ENCODE measurements around the gene NANOGP8. TPM values are rescaled to one million over a fixed set of nuclear protein-coding genes. Genes with fewer than 3 reads are reported as not detected.

The NANOGP8 gene
- total RNA-seq, 4 donors from 2014 or later: 0.63 to 3.3 (median 0.71) TPM; not detected in 1

- no peaks in the 10 kb centered on the region for H3K4me1 ChIP-seq
- no peak overlapping the region for H3K27ac ChIP-seq (replicated peaks in 1 of 4)
- no peaks in the 10 kb centered on the region for H3K9me3 ChIP-seq
- H3K36me3 ChIP-seq: no peaks in the 10 kb centered on the region
- DNase-seq (ENCODE audit: extremely low spot score): no peak
- no peaks in the 10 kb centered on the region for H3K27me3 ChIP-seq
- H3K4me3 ChIP-seq: no peak overlapping the region
- TF ChIP-seq CTCF (IDR thresholded peaks at IDR 0.05): no peak
- no peak for TF ChIP-seq POLR2AphosphoS5 (IDR thresholded peaks at IDR 0.05)
- no peak for TF ChIP-seq POLR2A (IDR thresholded peaks at IDR 0.05; ENCODE audit: low read depth)
- TF ChIP-seq EP300 (IDR thresholded peaks at IDR 0.05): no peak
- intact Hi-C loops (cut with DNase I): no loop called here
Measured at GRCh38 chr15:35108453-35108852, 23.4 kb upstream of the NANOGP8 start.

- intact Hi-C loops (cut with DNase I): no loop called here
Measured at GRCh38 chr15:35107561-35107960, 22.5 kb upstream of the NANOGP8 start.

GRCh38 chr15:35107122-35107521 is 22.0 kb upstream of the NANOGP8 start:
- H3K4me1 ChIP-seq: no peaks in the 10 kb centered on the region
- no peaks in the 10 kb centered on the region for H3K36me3 ChIP-seq
- H3K9me3 ChIP-seq: no peaks in the 10 kb centered on the region
- TF ChIP-seq CTCF (IDR thresholded peaks at IDR 0.05): no peak
- TF ChIP-seq EP300 (IDR thresholded peaks at IDR 0.05): no peak
- TF ChIP-seq POLR2AphosphoS5 (IDR thresholded peaks at IDR 0.05): no peak
- TF ChIP-seq POLR2A (IDR thresholded peaks at IDR 0.05; ENCODE audit: low read depth): no peak
- DNase-seq (ENCODE audit: extremely low spot score): no peak
- no peak overlapping the region for H3K27ac ChIP-seq (replicated peaks in 1 of 4)
- intact Hi-C loops (cut with DNase I): no loop called here
- no peak overlapping the region for H3K4me3 ChIP-seq
- H3K27me3 ChIP-seq: no peaks in the 10 kb centered on the region
- 90% methylated on average over 3 of the region's 3 CpGs for WGBS

More at GRCh38 chr15:35107561-35107960, 22.5 kb upstream of the NANOGP8 start:
- Histone ChIP-seq H3K36me3 (no peaks in the 10 kb centered on the region), H3K4me3 (no peak overlapping the region), H3K27me3 (no peaks in the 10 kb centered on the region), H3K4me1 (no peaks in the 10 kb centered on the region), H3K27ac (replicated peaks in 1 of 4) (no peak overlapping the region), H3K9me3 (no peaks in the 10 kb centered on the region)
- DNase-seq (ENCODE audit: extremely low spot score): no peak
- no peak for TF ChIP-seq CTCF (IDR thresholded peaks at IDR 0.05)
- no peak for TF ChIP-seq POLR2A (IDR thresholded peaks at IDR 0.05; ENCODE audit: low read depth)
- 94% methylated on average over 5 of the region's 5 CpGs for WGBS

GRCh38 chr15:35104526-35105147 is 19.5 kb upstream of the NANOGP8 start:
- H3K4me3 ChIP-seq: no peak overlapping the region
- TF ChIP-seq CTCF (IDR thresholded peaks at IDR 0.05): no peak
- H3K4me1 ChIP-seq: no peaks in the 10 kb centered on the region
- intact Hi-C loops (cut with DNase I): no loop called here
- H3K27me3 ChIP-seq: no peaks in the 10 kb centered on the region
- no peak for DNase-seq (ENCODE audit: extremely low spot score)
- no peaks in the 10 kb centered on the region for H3K36me3 ChIP-seq
- H3K27ac ChIP-seq (replicated peaks in 1 of 4): no peak overlapping the region
- WGBS: 96% methylated on average over 3 of the region's 3 CpGs
- H3K9me3 ChIP-seq: no peaks in the 10 kb centered on the region

- 87% methylated on average over 3 of the region's 3 CpGs for WGBS
- Histone ChIP-seq H3K4me1 (no peaks in the 10 kb centered on the region), H3K4me3 (no peak overlapping the region), H3K27ac (replicated peaks in 1 of 4) (no peak overlapping the region), H3K36me3 (no peaks in the 10 kb centered on the region), H3K27me3 (no peaks in the 10 kb centered on the region), H3K9me3 (no peaks in the 10 kb centered on the region)
- intact Hi-C loops (cut with DNase I): no loop called here
- DNase-seq (ENCODE audit: extremely low spot score): no peak
- no peak for TF ChIP-seq CTCF (IDR thresholded peaks at IDR 0.05)
- TF ChIP-seq POLR2A (IDR thresholded peaks at IDR 0.05; ENCODE audit: low read depth): no peak
- TF ChIP-seq EP300 (IDR thresholded peaks at IDR 0.05): no peak
- TF ChIP-seq POLR2AphosphoS5 (IDR thresholded peaks at IDR 0.05): no peak
Measured at GRCh38 chr15:35102186-35102585, 17.1 kb upstream of the NANOGP8 start.
